OCI-LY1 (cell line): ENCODE results near the gene PHLDB3.

Experiments used
- H2AFZ ChIP-seq: fragments of 200-600 bp; sonication (generic), shearing (Covaris generic); 2 replicates; pipeline ENCODE4 v1.6.0; 2014; ENCODE audit warnings: antibody characterized with exemption, mild to moderate bottlenecking, low read length
- H3F3A ChIP-seq: fragments of 200-600 bp; sonication (generic), shearing (Covaris generic); 2 replicates; pipeline ENCODE4 v1.6.0; 2014; ENCODE audit warnings: mild to moderate bottlenecking, antibody characterized with exemption, low read length, moderate library complexity; ENCODE audit not compliant: insufficient read depth
- H3K27ac ChIP-seq: fragments of 200-600 bp; sonication (generic); 2 replicates; pipeline ENCODE4 v1.5.1; 2014; ENCODE audit warnings: low read length, mixed run types, mild to moderate bottlenecking, low read depth; ENCODE audit not compliant: poor library complexity, severe bottlenecking
- H3K27me3 ChIP-seq: fragments of 200-600 bp; sonication (generic); 2 replicates; pipeline ENCODE4 v1.6.0; 2014; ENCODE audit warnings: antibody characterized with exemption, mild to moderate bottlenecking, low read length, moderate library complexity; ENCODE audit not compliant: insufficient read depth
- H3K36me3 ChIP-seq: fragments of 200-600 bp; sonication (generic); 2 replicates; pipeline ENCODE4 v1.6.1; 2014; ENCODE audit warnings: mild to moderate bottlenecking, antibody characterized with exemption, low read length, moderate library complexity, mixed read lengths; ENCODE audit not compliant: insufficient read depth
- H3K4me1 ChIP-seq: fragments of 200-600 bp; sonication (generic); 2 replicates; pipeline ENCODE4 v1.5.1; 2014; ENCODE audit warnings: mild to moderate bottlenecking, low read length, moderate library complexity; ENCODE audit not compliant: insufficient read depth, severe bottlenecking
- H3K4me2 ChIP-seq: fragments of 200-600 bp; sonication (generic), shearing (Covaris generic); 2 replicates; pipeline ENCODE4 v1.6.1; 2014; ENCODE audit warnings: low read length
- H3K4me3 ChIP-seq: fragments of 200-600 bp; sonication (generic); 2 replicates; pipeline ENCODE4 v1.5.1; 2014; ENCODE audit warnings: low read length, low read depth, mild to moderate bottlenecking, mixed read lengths; ENCODE audit not compliant: poor library complexity, severe bottlenecking
- H3K79me2 ChIP-seq: fragments of 200-600 bp; shearing (Covaris generic); 2 replicates; pipeline ENCODE4 v1.6.1; 2016; ENCODE audit warnings: mixed run types, low read length, mixed read lengths; ENCODE audit not compliant: insufficient read depth
- H3K9ac ChIP-seq: fragments of 200-600 bp; sonication (generic), shearing (Covaris generic); 2 replicates; pipeline ENCODE4 v1.6.1; 2014; ENCODE audit warnings: mild to moderate bottlenecking, low read length, mixed read lengths
- H3K9me2 ChIP-seq: fragments of 200-600 bp; sonication (generic), shearing (Covaris generic); 2 replicates; pipeline ENCODE4 v1.6.1; 2014; ENCODE audit warnings: low read depth, mild to moderate bottlenecking, low read length, mixed read lengths
- H3K9me3 ChIP-seq: fragments of 200-600 bp; shearing (Covaris generic); 2 replicates; pipeline ENCODE4 v1.6.1; 2014; ENCODE audit warnings: low read length, mixed read lengths
- H4K20me1 ChIP-seq: fragments of 200-600 bp; sonication (generic), shearing (Covaris generic); 2 replicates; pipeline ENCODE4 v1.6.0; 2016; ENCODE audit warnings: mild to moderate bottlenecking, low read length; ENCODE audit not compliant: insufficient read depth
- CTCF ChIP-seq: fragments of 200-600 bp; sonication (generic), shearing (Covaris generic); IDR thresholded peaks from 2 replicates; pipeline ENCODE4 v1.5.1; 2017; ENCODE audit warnings: mild to moderate bottlenecking, antibody characterized with exemption, low read length, moderate library complexity, mixed read lengths
- EZH2 ChIP-seq: fragments of 200-600 bp; sonication (generic), shearing (Covaris generic); IDR thresholded peaks from 2 replicates; pipeline ENCODE4 v1.8.0; 2017; ENCODE audit warnings: borderline replicate concordance, mixed run types, mild to moderate bottlenecking, antibody characterized with exemption, low read length, moderate library complexity, mixed read lengths

Gene PHLDB3

GRCh38 chr19:43429395-43429794 lies 75.2 kb downstream of the PHLDB3 start:
- no peak overlapping the region for H3K9ac ChIP-seq
- no peak overlapping the region for H3K4me2 ChIP-seq
- H2AFZ ChIP-seq = no peak overlapping the region
- no peaks in the 10 kb centered on the region for H3F3A ChIP-seq
- H3K27ac ChIP-seq = no peak overlapping the region
- H3K4me3 ChIP-seq = no peak overlapping the region
- no peaks in the 10 kb centered on the region for H3K36me3 ChIP-seq
- no peak for TF ChIP-seq EZH2
- no peak for TF ChIP-seq CTCF
- no peaks in the 10 kb centered on the region for H3K4me1 ChIP-seq
- no peaks in the 10 kb centered on the region for H4K20me1 ChIP-seq
- H3K9me3 ChIP-seq = no peaks in the 10 kb centered on the region
- H3K79me2 ChIP-seq = no peaks in the 10 kb centered on the region
- no peaks in the 10 kb centered on the region for H3K27me3 ChIP-seq
- H3K9me2 ChIP-seq = no peaks in the 10 kb centered on the region

GRCh38 chr19:43425567-43426392 lies 78.8 kb downstream of the PHLDB3 start:
- Histone ChIP-seq H2AFZ (no peak overlapping the region), H3K9me3 (no peaks in the 10 kb centered on the region), H3K4me1 (no peaks in the 10 kb centered on the region), H3F3A (no peaks in the 10 kb centered on the region), H3K4me2 (no peak overlapping the region), H3K36me3 (no peaks in the 10 kb centered on the region), H3K9ac (no peak overlapping the region), H3K9me2 (no peaks in the 10 kb centered on the region), H3K27ac (no peak overlapping the region), H3K4me3 (no peak overlapping the region), H3K27me3 (no peaks in the 10 kb centered on the region), H3K79me2 (no peaks in the 10 kb centered on the region), H4K20me1 (no peaks in the 10 kb centered on the region)
- TF ChIP-seq EZH2 = no peak
- TF ChIP-seq CTCF = peak; percentile 43; the same call in 1 of the 2 replicates
